GM19035 (cell line): ENCODE results near the gene CXXC5.

Experiments used
- ATAC-seq: cut with Tn5 transposase; IDR thresholded peaks from one replicate; pipeline ENCODE4 v1.9.1; 2021; ENCODE audit not compliant: unreplicated experiment

The CXXC5 gene

GRCh38 chr5:139690803-139691629 lies 42.9 kb downstream of the CXXC5 start:
- no peak for ATAC-seq

DNA sequence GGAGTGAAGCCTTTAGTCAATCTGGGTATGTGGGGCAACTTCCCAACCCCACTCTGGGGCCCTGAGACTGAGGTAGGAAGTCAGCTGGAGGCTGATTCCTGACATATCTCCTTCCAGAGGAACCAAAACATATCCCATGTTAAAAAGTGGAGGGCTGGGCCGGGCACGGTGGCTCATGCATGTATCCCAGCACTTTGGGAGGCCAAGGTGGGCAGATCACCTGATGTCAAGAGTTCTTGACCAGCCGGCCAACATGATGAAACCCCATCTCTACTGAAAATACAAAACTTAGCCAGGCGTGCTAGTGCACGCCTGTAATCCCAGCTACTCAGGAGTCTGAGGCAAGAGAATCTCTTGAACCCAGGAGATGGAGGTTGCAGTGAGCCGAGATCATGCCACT lies 44.0 kb downstream of the CXXC5 start:
- ATAC-seq, result no peak

GRCh38 chr5:139692679-139693308 lies 44.6 kb downstream of the CXXC5 start:
- ATAC-seq, result no peak

DNA sequence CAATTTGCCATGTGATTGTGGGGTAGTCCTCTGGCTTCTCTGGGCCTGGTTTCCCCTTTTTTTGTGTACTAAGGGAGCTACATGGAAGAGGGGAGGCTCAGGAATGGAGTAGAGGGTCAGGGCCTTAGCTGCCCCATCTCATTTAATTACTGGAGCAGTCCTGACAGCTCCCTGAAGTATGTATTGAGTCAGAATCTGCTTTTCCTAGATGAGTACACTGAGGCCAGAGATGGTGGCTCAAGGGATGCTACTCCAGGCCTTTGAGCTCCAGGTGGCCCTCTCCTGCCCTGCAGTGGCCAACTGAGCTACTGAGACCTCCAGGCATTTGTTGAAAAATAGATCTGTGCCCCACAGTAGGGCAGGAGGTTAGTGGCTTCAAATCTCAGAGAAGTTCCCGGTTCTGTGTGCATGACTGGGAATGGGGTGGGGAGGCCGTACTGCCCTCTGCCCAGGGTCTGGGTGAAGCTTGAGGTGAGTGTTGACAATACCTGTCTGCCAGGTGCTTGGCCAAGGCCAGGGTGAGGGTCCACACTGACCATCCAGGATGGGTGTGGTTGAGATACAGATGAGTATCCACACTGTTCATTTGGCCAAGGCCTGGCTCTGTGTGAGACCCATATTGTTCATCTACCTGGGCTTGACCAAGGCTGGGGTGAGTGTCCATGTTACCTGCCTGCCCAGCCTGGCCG lies 45.7 kb downstream of the CXXC5 start:
- ATAC-seq, result no peak

- no peak for ATAC-seq
Measured at GRCh38 chr5:139694556-139695177, 46.5 kb downstream of the CXXC5 start.

GRCh38 chr5:139695178-139695573 lies 47.0 kb downstream of the CXXC5 start:
- ATAC-seq, result no peak

DNA sequence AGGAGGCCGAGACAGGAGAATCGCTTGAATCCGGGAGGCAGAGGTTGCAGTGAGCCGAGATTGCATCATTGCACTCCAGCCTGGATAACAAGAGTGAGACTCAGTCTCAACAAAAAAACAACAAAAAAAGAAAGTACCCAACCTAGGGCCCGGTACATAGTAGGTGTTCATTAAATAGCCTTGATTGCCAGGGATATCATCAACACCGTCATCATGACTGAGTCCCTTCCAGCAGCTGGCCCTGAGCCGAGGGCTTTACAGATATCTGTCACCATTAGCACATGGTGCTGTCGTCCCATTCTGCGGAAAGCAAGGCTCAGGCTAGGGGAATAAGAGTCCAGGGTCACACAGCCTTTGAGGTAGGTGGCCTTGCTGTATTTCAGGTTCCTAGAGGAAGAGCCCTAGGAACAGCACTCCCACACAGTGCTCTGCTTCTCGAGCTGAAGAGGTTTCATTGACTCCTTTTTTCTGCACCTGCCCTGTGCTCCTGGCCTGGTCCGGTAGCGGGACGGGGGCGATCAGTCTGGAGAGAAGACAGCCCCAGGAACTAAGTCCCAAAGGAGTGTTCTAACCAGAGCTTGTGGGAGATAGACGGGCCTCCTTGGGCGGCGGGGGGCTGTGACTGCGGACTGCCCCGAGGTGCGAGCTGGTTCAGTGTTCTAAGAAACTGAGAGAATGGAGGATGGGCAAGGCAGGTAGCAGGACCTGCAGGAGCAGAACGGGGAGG lies 48.2 kb downstream of the CXXC5 start:
- no peak for ATAC-seq

DNA sequence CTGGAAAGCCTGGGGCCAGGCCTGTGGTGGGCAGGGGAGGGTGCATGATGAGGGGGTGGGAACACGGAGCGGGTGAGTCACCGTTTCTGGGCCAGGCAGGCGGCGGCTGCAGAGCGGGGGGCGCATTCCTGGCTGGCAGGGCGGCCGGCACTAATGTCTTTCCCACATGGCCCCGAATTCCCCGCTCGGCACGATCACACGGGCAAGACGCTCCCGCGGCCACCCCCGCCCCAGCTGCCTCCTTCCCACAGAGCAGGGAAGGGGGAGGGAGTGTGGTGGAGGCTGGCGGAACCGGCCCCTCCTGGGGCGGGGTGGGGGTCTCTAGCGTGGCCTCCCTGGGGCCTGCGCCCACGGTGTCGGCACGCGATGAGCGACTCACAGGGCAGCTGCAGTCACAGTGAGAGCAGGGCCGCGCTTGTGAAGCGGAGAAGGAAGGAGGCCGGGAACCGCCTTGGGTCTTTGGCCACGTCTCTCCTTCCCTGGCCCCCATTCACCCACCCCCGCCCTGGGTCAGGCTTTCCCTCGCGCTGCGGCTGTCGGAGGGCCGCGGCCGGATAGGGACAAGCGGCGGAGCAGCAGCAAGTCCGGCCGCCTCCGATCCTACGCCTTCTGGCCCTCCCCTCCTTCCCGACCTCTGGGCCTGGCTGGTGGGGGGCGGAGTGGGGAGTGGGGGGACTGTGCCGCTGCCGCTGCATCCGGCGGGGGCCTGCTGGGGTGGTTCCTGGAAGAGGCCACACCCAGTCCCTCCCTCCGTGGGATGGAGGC lies 48.9 kb downstream of the CXXC5 start:
- ATAC-seq, result no peak

DNA sequence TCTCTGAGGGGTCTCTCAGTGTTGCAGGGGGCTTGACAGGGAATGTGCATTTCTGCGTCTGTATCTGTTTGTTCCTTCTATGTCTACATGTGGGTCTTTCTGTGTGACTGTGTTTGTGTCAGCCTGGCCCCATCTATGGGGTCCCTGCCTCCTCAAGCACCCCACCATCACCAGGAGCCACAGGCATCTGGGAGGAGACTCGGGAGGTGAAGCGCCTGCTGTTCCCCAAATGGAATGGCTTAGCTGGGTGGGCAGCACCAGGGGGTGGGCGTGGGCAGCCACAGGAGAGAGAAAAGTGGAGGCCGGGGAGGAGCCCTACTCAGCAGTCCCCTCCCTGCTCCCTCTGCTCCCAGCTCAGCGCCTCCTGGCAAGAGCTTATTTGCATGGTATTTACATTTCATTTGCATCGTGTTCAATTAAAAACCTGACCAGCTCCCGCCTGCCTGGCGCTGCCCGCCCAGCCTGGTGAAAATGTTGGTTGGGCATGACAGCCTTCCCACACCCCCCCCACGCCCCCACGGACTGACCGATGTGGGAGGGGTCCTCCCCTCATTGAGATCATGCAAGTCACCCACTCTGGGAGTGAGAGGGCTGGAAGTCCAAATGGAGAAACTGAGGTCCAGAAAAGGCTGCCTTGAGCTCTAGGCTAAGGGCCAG lies 50.5 kb downstream of the CXXC5 start:
- no peak for ATAC-seq

- no peak for ATAC-seq
Measured at GRCh38 chr5:139699351-139699750, 51.2 kb downstream of the CXXC5 start.

- no peak for ATAC-seq
Measured at GRCh38 chr5:139700711-139701055, 52.5 kb downstream of the CXXC5 start.

DNA sequence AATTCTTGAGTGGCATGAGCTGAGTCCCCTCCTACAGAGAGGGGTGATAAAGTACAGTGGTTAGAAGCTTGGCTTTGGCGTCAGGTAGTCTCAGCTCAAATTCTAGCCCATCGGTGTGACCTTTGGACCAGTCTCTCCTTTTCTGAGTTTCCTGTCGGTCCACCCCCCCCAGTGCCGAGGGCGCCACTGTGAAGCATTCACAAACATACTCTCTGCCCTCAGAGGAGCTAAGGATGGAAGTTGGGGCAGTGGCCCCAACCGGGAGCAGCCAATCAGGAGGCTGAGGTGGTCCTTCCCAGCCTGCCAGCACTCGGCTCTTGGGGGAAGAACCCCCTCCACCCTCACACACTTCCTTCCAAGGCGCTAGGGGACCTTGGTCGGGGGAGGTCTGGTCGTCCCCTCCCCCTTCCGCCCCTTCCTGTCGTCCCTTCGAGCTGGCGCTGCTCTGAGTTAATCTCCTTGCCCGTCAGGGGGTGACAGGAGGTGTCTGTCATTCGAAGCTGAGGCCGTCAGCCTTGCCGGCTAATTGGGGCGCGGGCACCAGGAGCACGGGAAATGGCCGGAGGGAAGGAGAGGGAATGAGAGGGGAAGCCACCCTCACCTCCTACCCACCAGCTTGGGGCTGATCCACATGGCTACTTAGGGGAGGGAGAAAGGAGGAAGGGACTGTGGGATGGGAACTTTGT lies 53.0 kb downstream of the CXXC5 start:
- ATAC-seq, result no peak

GRCh38 chr5:139702548-139702947 lies 54.4 kb downstream of the CXXC5 start:
- ATAC-seq, result no peak

GRCh38 chr5:139704748-139705147 lies 56.6 kb downstream of the CXXC5 start:
- no peak for ATAC-seq

- no peak for ATAC-seq
Measured at GRCh38 chr5:139705191-139705590, 57.0 kb downstream of the CXXC5 start.

GRCh38 chr5:139705655-139706587 lies 57.8 kb downstream of the CXXC5 start:
- ATAC-seq, result no peak

- no peak for ATAC-seq
Measured at GRCh38 chr5:139707445-139708003, 59.4 kb downstream of the CXXC5 start.

GRCh38 chr5:139708434-139708861 lies 60.3 kb downstream of the CXXC5 start:
- ATAC-seq, result no peak
